ENCODE data around the gene ROCK2. TPM values are rescaled to one million over a fixed set of nuclear protein-coding genes. Genes with fewer than 3 reads are reported as not detected.

ROCK2 gene
- total and polyA plus RNA-seq, 9 donors = 27.6 to 47.9 (median 40.8) TPM

DNA sequence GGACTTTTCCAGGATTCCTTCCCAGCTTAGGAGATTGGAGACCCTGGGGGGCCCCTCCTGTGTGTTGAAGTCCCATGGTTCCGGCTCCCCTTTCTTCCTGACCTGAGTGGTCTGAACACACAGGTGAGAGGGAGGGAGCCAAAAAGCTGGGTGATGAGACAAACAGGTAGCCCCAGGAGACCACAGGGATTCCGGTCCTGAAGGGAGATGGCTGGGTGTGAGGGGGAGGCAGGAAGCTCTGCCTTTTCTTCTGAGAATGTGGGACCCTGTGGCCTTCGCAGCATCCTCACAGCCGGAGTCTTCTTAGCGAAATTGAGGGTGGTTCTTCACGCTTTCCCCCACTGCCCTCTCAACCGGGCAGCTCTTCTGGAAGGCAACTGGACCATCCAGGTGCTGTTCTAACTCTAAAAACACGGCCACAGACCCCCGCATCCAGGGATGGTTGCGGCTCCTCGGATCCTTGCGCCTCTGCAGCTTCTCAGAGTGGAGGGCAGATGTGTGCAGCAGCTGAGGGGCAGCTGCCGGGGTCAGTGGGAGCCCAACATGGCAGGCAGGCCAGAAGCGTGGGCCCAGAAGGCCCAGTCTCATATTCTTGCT lies 184.8 kb downstream of the ROCK2 start:
- Histone ChIP-seq H3K4me3 (ENCODE audit: low read length) (no peak overlapping the region), H3K4me1 (ENCODE audit: control insufficient read depth, insufficient read depth, low read length) (peaks cover 9% of the 10 kb centered on the region), H3K9me3 (replicated peaks; ENCODE audit: control insufficient read depth, low read depth, low read length) (no peaks in the 10 kb centered on the region), H3K36me3 (ENCODE audit: control insufficient read depth, insufficient read depth, low read length) (peaks cover 5% of the 10 kb centered on the region), H3K27me3 (ENCODE audit: control insufficient read depth, insufficient read depth, low read length) (no peaks in the 10 kb centered on the region), H3K27ac (ENCODE audit: low read length) (no peak overlapping the region)
- WGBS (ENCODE audit: insufficient coverage) = 89% methylated on average over 14 of the region's 14 CpGs
- no peak for DNase-seq

DNA sequence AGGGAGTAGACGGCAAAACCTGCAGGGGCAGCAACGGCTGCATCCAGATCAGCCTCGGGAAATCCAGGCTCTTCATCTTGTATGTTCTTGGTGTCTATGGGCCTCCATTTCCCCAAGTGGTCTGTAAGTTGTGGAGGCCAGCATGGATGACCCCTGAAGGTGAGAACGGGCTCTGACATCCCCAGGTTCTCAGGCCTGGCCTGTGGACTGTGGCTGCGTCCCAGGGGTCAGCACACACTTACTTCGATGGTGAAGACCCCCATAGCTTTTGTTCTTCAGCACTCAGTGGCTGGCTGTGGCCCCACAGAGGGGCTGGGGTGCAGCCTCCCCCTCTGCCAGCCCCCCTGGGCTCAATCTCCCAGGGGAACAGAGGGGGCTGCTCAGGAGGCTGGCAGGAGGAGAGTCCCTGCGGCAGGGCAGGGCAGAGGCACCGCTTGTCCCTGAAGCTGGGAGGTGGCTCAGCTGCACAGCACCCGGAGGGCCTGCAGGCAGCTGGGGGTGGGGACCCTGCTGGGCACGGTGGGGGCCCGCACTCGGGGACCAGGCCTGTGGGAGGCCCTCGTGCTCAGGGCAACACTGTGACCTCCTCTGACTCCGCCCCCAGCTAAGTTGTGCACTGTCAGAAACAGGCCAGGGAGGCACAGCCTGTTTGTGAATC lies 185.4 kb downstream of the ROCK2 start:
- WGBS (ENCODE audit: insufficient coverage) = 63% methylated on average over 11 of the region's 14 CpGs
- no peak overlapping the region for H3K4me3 ChIP-seq (ENCODE audit: low read length)
- H3K9me3 ChIP-seq (replicated peaks; ENCODE audit: control insufficient read depth, low read depth, low read length) = no peaks in the 10 kb centered on the region
- no peaks in the 10 kb centered on the region for H3K27me3 ChIP-seq (ENCODE audit: control insufficient read depth, insufficient read depth, low read length)
- DNase-seq = no peak
- peaks cover 14% of the 10 kb centered on the region for H3K4me1 ChIP-seq (ENCODE audit: control insufficient read depth, insufficient read depth, low read length)
- H3K36me3 ChIP-seq (ENCODE audit: control insufficient read depth, insufficient read depth, low read length) = peaks cover 5% of the 10 kb centered on the region
- H3K27ac ChIP-seq (ENCODE audit: low read length) = no peak overlapping the region

DNA sequence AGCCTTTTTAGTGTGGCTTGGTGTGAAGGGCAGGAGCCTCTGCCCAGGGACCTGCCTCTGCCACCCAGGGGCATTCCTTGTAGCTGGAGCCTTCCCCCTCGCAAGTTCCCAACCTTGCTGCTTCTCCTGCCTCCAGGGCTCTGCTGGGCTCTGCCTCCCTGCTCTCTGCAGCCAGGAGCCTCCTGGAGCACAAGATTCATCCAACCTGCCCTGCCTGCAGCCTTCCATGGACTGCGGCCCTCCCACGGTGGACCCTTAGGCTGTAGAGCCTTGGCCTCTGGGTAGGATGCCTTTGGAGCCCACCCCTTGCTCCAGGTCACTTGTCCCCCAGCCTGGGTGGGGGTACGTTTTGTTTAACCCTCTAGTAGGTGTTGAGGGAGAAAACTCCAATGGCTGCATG lies 186.7 kb downstream of the ROCK2 start:
- WGBS (ENCODE audit: insufficient coverage) = 89% methylated on average over 3 of the region's 4 CpGs
- H3K9me3 ChIP-seq (replicated peaks; ENCODE audit: control insufficient read depth, low read depth, low read length) = no peaks in the 10 kb centered on the region
- peaks cover 4% of the 10 kb centered on the region for H3K27me3 ChIP-seq (ENCODE audit: control insufficient read depth, insufficient read depth, low read length)
- peaks cover 14% of the 10 kb centered on the region for H3K4me1 ChIP-seq (ENCODE audit: control insufficient read depth, insufficient read depth, low read length)
- H3K27ac ChIP-seq (ENCODE audit: low read length) = no peak overlapping the region
- H3K4me3 ChIP-seq (ENCODE audit: low read length) = no peak overlapping the region
- H3K36me3 ChIP-seq (ENCODE audit: control insufficient read depth, insufficient read depth, low read length) = no peaks in the 10 kb centered on the region
- DNase-seq = no peak

DNA sequence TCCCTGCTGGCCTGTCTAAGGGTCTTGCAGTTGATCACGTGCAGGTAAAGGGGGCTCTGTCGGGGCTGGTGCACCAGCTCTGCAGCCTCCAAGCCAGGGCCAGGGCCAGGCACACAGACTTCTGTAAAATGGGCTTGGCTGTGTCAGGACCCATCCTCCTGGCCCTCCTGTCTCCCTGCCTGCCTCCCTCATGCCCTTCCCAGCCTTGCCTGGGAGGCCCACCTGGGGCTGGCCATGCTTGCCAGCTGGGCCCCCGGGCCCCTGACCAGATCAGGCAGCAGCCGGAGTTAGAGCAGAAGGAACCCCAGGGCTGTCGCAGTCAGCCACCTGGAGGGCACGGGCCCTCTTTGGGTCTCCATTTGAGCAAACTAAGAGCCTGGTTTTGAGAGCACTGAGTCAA lies 187.1 kb downstream of the ROCK2 start:
- Histone ChIP-seq H3K9me3 (replicated peaks; ENCODE audit: control insufficient read depth, low read depth, low read length) (no peaks in the 10 kb centered on the region), H3K27me3 (ENCODE audit: control insufficient read depth, insufficient read depth, low read length) (peaks cover 7% of the 10 kb centered on the region), H3K4me1 (ENCODE audit: control insufficient read depth, insufficient read depth, low read length) (peaks cover 14% of the 10 kb centered on the region), H3K27ac (ENCODE audit: low read length) (no peak overlapping the region), H3K36me3 (ENCODE audit: control insufficient read depth, insufficient read depth, low read length) (no peaks in the 10 kb centered on the region), H3K4me3 (ENCODE audit: low read length) (no peak overlapping the region)
- no peak for DNase-seq
- WGBS (ENCODE audit: insufficient coverage) = 89% methylated on average over 4 of the region's 6 CpGs

DNA sequence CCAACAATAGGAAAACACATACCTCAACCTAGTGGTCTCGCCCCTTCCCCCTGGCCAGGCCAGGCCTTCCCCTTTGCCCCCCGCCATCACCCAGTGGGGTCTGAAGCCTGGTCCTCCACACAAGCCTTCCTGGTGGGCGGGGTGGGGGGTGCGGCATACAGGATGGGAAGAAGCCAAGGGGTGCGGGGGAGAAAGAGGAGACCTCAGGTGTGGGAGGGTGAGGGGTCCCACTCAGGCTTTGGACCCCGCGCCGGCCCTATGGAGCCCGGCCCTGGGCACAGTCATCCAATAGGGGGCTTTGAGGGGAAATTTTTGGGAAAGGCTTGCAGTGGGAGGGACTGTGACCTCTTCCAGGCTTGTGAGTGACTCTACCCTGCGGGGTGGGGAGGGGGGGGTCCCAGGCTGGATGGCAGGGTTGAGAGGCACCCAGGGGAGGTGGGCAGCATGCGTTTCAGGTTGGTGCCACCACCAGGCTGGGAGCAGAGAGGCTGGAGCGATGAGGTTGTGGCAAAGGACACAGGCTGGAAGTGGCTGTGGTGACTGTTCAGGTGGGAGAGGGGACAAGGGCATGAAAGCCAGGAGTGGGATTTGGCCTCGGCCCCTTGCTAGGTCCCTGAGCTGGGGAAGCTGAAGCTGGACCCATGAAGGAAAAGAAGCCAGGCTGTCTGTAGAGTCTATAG lies 187.9 kb downstream of the ROCK2 start:
- no peak for DNase-seq
- H3K9me3 ChIP-seq (replicated peaks; ENCODE audit: control insufficient read depth, low read depth, low read length) = no peaks in the 10 kb centered on the region
- 79% methylated on average over 10 of the region's 13 CpGs for WGBS (ENCODE audit: insufficient coverage)
- peaks cover 9% of the 10 kb centered on the region for H3K27me3 ChIP-seq (ENCODE audit: control insufficient read depth, insufficient read depth, low read length)
- no peak overlapping the region for H3K4me3 ChIP-seq (ENCODE audit: low read length)
- no peaks in the 10 kb centered on the region for H3K36me3 ChIP-seq (ENCODE audit: control insufficient read depth, insufficient read depth, low read length)
- H3K4me1 ChIP-seq (ENCODE audit: control insufficient read depth, insufficient read depth, low read length) = peaks cover 14% of the 10 kb centered on the region
- H3K27ac ChIP-seq (ENCODE audit: low read length) = no peak overlapping the region

DNA sequence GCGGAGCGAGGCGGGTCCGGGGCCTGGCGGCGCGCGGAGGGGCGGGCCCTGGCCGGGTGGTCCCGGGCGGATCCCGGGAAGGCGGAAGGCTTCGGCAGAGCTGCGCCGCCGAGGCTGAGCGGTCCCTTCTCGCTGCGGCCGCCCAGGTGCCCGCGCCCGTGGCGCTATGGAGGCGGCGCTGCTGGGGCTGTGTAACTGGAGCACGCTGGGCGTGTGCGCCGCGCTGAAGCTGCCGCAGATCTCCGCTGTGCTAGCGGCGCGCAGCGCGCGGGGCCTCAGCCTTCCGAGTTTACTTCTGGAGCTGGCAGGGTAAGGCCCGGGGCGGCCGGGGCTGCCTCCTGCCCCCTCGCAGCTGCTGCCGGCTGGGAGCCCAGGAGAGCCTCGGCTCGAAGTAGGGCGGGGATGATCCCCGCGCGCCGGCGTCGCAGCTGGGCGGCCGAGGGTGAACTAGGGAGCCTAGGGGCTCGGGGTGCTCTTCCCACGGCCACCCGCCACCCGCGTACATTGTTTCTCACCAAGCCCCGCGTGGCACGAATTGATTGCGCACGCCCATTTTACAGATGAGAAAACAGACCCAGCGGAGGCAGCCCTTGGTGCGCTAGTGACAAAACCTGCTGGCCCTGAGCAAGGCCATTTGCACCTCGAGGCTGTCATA lies 188.9 kb downstream of the ROCK2 start, which contains the start of gene SLC66A3:
SLC66A3 (plus strand) TSS at position 87 of the 655 bp plus-strand sequence; CDS start at position 167, 80 bp downstream.
- H3K4me1 ChIP-seq (ENCODE audit: control insufficient read depth, insufficient read depth, low read length) = peaks cover 14% of the 10 kb centered on the region
- peak; percentile 94 for DNase-seq
- H3K9me3 ChIP-seq (replicated peaks; ENCODE audit: control insufficient read depth, low read depth, low read length) = no peaks in the 10 kb centered on the region
- peak within 1 kb of the TSS; percentile 93 for H3K27ac ChIP-seq (ENCODE audit: low read length)
- no peaks in the 10 kb centered on the region for H3K36me3 ChIP-seq (ENCODE audit: control insufficient read depth, insufficient read depth, low read length)
- peak within 1 kb of the TSS; percentile 65 for H3K4me3 ChIP-seq (ENCODE audit: low read length)
- peaks cover 9% of the 10 kb centered on the region for H3K27me3 ChIP-seq (ENCODE audit: control insufficient read depth, insufficient read depth, low read length)
- WGBS (ENCODE audit: insufficient coverage) = 1% methylated on average over 67 of the region's 71 CpGs

DNA sequence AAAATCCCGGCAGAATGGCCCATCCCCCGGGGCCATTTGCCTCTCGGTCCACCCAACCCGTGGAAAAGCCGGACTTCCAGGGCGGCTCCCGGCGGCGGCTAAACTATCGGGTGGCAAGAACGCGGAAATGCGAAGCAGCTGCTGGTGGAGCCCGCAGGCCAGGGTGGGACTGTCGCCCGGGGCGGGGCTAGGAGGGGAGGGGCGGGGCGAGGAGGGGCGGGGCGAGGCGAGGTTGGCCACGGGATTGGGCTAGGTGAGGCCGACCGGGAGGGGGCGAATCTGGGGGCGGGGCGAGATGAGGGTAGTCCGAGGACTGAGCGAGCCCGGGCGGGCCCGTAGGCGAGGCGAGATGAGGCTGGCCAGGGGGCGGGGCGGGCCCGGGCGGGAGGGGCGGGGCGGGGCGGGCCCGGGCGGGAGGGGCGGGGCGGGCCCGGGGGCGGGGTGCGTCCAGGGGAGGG lies 189.5 kb downstream of the ROCK2 start:
- peaks cover 9% of the 10 kb centered on the region for H3K27me3 ChIP-seq (ENCODE audit: control insufficient read depth, insufficient read depth, low read length)
- H3K4me1 ChIP-seq (ENCODE audit: control insufficient read depth, insufficient read depth, low read length) = peaks cover 14% of the 10 kb centered on the region
- no peaks in the 10 kb centered on the region for H3K36me3 ChIP-seq (ENCODE audit: control insufficient read depth, insufficient read depth, low read length)
- 0% methylated on average over 20 of the region's 49 CpGs for WGBS (ENCODE audit: insufficient coverage)
- peak overlapping the region; percentile 93 for H3K27ac ChIP-seq (ENCODE audit: low read length)
- peak; percentile 97 for DNase-seq
- peak overlapping the region; percentile 35 for H3K4me3 ChIP-seq (ENCODE audit: low read length)
- no peaks in the 10 kb centered on the region for H3K9me3 ChIP-seq (replicated peaks; ENCODE audit: control insufficient read depth, low read depth, low read length)

DNA sequence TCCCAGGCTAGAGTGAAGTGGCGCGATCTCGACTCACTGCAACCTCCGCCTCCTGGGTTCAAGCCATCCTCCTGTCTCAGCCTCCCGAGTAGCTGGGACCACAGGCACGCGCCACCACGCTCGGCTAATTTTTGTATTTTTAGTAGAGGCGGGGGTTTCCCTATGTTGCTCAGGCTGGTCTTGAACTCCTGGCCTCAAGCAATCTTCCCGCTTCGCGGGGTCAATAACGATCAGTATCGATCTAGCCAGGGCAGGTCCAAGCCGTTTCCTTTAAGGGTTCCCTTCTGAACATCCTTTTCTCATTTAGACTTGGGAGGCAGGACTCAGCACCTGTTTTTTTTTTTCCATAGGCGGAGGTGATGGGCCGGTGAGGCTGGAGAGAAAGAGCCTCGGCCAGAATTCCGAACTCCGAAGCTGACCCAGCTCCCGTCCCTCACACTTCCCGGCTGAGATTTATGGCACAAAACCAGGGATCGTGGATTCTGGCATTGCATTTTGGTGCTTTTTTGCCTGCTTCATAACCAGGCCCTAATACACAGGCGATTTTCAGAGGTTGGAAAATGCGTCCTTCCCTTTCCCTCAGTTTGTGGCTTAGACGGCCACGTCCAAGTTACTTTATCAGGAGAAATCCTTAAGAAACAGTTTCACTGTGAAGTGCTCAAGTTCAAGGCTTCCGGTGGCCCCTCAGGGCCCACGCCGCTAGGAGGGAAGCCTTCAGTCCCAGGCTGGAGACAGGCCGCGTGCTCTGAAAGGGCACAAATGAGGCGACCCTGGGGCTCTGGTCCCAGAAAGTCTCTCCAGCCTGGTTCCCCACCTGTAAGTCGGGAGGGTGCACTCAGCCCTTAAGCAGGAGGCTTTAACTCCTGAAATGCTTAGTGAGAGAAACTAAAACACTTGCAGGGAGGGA lies 190.2 kb downstream of the ROCK2 start:
- peak; percentile 54 for DNase-seq
- 28% methylated on average over 23 of the region's 35 CpGs for WGBS (ENCODE audit: insufficient coverage)
- Histone ChIP-seq H3K4me3 (ENCODE audit: low read length) (peak overlapping the region; percentile 35), H3K27me3 (ENCODE audit: control insufficient read depth, insufficient read depth, low read length) (peaks cover 9% of the 10 kb centered on the region), H3K36me3 (ENCODE audit: control insufficient read depth, insufficient read depth, low read length) (no peaks in the 10 kb centered on the region), H3K27ac (ENCODE audit: low read length) (peak overlapping the region; percentile 93), H3K9me3 (replicated peaks; ENCODE audit: control insufficient read depth, low read depth, low read length) (no peaks in the 10 kb centered on the region), H3K4me1 (ENCODE audit: control insufficient read depth, insufficient read depth, low read length) (peaks cover 14% of the 10 kb centered on the region)

DNA sequence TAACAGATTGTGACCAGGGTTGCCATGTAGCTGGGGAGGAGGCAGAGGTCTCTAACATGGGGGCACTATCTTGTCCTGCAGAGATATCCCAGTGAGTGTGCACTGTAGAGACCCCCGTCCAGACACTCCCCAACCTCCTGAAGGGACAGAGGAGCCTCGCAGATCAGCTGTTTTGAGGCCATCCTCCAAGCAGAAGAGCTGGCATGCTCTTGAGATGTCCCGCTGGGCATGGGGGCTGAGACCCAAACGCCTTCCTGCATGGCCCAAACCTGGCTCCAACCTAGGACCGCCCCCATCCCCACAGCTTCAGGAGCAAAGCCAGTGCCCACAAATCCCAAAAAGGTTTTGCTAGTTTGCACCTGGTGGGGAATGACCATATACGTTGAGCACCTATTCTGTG lies 191.8 kb downstream of the ROCK2 start:
- WGBS (ENCODE audit: insufficient coverage) = 79% methylated on average over 6 of the region's 6 CpGs
- no peaks in the 10 kb centered on the region for H3K36me3 ChIP-seq (ENCODE audit: control insufficient read depth, insufficient read depth, low read length)

More for the DNA sequence above, 191.8 kb downstream of the ROCK2 start:
- no peak overlapping the region for H3K27ac ChIP-seq (ENCODE audit: low read length)
- DNase-seq = no peak
- H3K9me3 ChIP-seq (replicated peaks; ENCODE audit: control insufficient read depth, low read depth, low read length) = no peaks in the 10 kb centered on the region
- H3K27me3 ChIP-seq (ENCODE audit: control insufficient read depth, insufficient read depth, low read length) = peaks cover 9% of the 10 kb centered on the region
- H3K4me3 ChIP-seq (ENCODE audit: low read length) = no peak overlapping the region
- H3K4me1 ChIP-seq (ENCODE audit: control insufficient read depth, insufficient read depth, low read length) = peaks cover 14% of the 10 kb centered on the region
